ENCODE measurements around the gene MTMR6.
"Not testable (repeated sequence)": the region's sequence is repeated elsewhere in the genome, so short reads cannot be mapped to it uniquely, and the experiment has no call there.

The MTMR6 gene

DNA sequence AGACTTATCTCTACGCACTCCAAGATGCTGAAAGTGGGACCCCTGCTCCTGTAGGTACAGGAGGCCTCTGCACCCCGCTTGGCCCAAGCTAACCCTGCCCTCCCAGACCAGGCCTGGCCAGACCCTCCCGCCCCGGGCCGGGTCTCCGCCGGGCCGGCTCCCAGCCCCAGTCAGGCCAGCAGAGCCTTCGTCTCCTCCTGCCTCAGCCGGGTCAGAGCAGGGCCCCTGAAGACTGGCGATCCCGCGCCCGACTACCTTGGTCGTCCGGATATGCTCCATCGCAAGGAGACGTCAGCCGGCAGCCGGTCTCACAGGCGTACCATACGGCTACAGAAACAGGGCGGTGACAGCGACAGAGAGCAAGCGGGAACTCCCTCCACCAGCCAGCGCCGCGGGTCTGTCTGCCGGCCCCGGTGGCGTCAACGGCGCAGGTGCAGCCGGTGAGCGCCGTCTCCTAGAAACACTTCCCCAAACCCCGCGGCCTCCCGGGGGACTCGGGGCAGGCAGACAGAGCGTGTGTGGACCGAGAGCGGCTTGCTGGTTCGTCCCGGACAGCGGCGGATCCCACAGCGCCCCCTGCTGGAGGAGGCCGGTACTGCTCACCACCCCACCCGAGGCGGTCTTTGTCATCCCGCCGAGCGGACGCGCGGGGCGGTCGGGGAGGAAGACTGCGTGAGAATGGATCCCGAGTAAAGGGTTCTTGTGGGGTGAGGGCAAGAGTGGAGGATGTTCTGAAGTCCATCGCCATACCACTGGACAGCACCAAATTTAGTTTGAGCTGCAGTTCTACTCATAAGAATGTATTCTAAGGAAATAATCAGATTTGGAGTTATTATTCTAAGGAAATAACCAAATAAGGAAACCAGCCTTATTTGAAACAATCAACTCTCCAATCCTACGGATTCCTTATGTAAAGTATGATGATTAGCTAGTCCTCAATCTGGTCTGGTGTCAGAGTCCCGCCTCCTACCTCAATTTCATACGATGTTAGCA is at the start of gene MTMR6:
Gene MTMR6 (minus strand): TSS at position 520 of the 993 bp plus-strand sequence. CDS start 241 bp downstream, at position 279.
- peak; percentile 45 for DNase-seq

DNA sequence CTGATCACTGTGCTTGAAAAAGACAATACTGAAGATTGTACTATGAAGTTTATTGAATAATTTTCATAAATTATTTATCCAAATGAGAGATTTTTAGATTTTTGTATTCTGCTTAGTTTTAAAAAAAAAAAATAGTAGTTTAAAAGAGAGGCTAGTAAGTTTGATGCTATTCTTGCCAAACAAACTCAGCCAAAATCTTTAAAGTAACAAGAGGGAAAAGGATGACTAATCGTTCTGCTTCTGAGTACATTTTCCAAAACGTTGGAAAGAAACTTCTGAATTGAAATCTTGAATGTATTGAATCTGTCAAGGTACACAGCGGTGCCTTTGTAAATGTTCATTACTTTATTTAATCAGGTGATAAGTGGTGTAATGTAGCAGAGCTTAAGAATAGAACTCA is 48.6 kb upstream of the MTMR6 start:
- DNase-seq = no peak

DNA sequence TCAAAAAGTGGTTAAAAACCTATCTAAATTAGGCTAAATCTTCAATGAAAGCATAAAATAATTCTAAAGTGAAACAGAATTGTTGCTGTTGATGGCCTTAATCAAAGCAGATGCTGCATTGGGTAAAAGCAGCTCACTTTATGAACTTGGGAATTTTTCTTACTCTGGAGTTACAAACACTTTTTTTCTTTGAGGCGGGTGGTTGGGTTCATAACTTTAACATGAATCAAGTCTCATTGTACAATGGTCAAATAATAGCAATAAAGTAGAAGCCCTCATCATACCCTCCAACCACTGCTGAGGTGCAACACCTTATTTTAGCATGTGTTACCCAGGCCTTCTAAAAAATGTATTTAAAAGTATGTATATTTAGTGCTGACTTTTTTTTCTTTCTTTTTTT is 43.3 kb upstream of the MTMR6 start:
- DNase-seq = no peak

DNA sequence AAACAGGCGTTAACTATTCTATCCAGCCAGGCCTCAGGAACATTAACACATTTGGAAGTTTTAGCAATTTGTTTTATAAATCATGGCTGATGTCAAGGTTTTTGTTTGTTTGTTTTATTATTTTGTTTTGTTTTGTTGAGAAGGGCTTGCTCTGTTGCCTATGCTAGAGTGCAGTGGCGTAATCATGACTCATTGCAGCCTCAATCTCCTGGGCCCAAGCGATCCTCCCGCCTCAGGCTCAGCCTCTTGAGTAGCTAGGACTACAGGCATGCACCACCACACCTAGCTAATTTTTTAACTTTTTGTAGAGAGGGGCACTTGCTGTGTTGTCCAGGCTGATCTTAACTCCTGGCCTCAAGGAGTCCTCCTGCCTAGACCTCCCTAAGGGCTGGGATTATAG is 42.4 kb upstream of the MTMR6 start:
- DNase-seq = no peak

DNA sequence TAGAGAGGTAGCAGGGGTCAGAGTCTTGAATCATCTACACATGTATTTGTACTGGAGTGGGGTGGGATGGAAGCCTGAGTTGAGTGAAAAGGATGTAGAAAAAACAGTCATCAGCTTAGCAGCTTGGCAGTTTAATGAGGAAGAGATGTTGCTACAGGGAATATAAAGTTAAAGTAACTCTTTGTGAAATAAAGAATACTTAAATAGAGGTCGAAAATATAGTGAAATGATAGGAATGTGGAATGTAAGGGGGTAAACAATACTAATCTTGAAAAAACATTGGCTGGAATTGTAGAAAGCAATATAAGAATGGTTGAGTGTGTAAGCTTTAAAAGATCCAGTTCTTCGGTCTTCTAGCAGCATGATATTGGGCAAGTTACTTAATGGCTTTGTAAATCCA is 36.8 kb upstream of the MTMR6 start:
- no peak for DNase-seq

DNA sequence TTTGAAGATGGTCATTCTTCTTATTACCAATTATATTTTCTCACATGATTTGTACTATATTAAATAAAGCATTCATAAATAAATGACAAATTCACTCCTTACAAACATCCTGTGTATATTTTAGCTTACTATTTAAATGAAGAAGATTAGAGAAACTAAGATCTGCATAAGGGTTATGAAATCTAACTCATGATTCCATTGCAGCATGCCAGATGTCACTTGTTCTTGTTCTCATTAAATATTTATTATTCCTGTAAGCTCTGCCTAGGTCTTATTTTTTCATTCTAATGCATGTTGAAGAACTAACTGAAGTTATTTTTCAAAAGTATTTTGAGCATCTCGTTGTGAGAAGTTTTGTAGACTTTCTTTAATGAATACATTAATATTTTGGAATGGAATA is 32.5 kb upstream of the MTMR6 start:
- no peak for DNase-seq

DNA sequence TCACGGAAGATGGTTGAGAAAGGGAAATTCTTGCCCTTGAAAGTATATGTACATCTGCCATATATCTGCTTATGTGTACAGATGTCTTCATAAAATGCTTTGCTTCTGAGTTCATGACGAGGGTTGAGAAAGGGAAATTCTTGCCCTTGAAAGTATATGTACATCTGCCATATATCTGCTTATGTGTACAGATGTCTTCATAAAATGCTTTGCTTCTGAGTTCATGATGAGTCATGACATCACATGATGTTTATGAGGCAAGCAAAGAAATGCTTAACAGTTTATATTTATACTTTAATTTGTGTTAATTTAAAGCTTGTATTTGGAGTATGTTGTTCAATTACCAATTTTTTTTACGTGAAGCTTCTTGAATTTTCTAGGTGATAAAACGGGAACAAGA is 31.7 kb upstream of the MTMR6 start:
- DNase-seq = not testable (repeated sequence)

DNA sequence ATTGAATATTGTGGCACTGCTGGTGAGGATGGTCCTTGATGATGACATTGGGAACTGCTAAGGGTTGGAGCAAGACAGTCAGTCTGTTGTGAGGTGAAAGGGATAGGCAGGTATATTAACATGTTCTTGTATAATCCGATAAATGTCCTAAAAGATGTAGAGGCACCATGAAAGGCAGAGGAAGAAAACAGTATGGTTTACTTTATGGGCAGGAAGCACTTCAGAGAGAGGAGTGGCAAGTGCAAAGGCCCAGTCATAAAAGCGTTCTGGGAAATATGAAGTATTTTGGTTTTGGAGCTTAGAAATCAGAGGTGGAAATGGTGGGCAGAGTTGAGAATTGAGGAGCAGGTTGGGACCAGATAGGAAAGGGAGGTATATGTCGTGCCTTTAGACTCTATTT is 23.6 kb upstream of the MTMR6 start:
- DNase-seq = no peak

DNA sequence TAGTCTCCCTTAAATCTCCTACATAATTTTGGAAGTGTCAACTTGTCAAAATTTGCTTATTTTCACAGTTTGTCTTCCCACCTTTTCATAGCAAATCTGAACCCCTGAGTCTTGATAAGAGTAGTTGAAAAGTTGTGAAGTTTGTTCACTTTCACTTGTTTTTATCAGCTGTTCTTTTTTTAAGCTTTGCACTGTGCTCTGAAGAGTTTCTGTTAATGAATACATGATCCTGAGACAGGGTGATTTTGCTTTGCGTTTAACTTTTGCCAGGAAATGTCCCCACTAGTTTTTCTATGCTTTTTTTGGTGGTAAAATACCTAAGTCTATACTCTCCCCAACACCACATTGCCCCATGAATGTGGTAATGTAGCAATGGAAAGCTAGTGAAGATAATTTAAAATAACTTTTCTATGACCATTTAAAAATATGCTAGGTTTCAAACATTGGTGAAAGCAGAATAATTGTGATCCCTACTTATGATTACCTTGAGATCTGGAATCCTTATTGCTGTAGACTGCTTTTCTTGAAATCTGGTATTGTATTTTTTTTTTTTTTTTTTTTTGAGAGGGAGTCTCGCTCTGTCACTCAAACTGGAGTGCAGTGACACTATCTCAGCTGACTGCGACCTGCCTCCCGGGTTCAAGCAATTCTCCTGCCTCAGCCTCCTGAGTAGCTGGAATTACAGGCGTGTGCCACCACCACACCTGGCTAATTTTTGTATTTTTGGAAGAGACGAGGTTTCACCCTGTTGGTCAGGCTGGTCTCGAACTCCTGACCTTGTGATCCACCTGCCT is 19.6 kb upstream of the MTMR6 start:
- DNase-seq = no peak

DNA sequence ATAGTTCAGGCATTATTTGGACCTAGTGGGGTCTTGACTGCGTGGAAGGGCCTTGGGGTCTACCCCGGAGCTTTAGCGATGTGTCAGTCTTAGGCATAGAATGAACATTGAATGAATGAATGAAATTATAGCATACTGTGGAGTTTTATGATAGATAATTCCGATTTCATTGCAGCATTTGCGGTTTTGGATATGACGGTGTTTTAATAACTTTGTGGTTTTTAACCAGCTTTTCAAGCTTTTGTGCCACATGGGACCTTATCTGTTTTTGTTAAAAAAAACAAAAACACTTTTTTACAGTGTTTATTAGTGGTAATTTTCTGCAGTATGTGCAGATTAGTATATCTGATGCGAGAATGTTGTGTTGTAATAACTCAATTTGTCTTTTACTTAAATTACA is 14.8 kb upstream of the MTMR6 start:
- no peak for DNase-seq

DNA sequence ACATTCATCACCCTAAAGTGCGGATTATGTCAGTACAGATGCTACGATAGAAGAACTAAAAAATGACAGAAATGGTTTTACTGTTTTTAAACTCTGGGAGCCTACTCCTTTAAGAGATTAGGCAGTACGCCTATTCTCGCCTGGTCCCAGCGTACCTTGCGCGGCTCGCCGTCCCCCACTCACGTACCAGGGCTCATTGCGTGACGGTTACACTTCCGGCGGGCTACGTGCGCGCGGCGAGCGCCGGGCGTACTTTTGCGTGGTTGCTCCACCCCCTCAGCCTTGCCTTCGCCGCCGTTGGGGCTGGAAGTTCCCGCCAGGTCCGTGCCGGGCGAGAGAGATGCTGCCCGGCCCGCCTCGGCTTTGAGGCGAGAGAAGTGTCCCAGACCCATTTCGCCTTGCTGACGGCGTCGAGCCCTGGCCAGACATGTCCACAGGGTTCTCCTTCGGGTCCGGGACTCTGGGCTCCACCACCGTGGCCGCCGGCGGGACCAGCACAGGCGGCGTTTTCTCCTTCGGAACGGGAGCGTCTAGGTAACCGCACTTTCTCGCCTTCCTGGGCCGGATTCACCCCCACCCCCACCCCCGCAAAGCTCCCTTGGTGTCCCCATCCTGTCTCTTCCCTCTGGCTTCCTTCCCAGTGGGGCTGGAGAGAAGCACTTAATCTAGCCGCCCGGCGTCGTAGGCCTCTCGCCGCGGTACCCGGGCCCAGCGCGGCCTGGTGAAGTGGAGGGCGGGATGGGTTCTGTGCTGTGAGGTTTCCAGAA is 14.2 kb upstream of the MTMR6 start, which contains the start of gene NUP58:
Gene NUP58 (plus strand): TSS at position 279 of the 767 bp plus-strand sequence. CDS start 149 bp downstream, at position 428.
- peak; percentile 85 for DNase-seq

DNA sequence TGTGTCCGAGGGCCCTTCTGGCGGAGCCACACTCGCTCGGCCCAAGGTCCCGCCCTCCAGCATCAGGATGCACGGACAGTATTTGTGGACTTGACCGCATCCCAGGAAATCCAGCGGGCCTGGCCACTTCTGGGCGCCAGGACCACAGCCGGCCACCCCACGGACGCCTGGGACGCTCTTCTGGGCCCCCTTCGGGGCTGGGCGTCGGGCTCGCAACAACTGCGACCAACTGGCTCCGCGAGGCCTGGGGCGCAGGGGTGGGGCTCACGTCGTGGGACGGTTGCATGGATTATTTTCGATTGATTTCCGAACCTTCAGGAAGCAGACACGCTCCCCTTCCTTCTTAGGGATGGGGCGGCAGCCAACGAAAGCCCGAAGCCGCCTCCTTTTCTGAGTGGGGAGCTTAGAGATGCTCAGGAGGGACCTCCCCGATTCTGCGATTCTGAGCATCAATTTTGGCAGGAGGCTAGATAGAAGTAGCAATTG is 13.6 kb upstream of the MTMR6 start:
- no peak for DNase-seq

DNA sequence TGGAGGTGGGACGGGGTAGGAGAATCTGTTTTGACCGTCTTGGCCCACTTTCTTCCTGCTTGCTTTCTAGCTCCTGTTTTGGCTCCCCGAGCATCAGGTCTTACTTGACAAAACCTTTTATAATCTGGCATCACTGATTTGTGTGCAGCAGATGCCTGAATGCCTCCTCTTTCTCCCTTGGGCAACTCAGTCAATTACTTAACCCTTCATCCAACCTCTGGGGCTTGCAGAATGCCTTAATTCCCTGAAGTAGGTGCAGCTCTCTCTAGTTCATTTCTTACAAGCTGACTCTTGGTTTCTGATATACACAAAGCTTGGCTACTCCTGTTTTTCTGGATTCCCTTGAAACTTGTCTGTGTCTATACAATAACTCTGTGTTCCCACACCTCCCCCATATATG is 8.4 kb upstream of the MTMR6 start:
- DNase-seq = no peak

DNA sequence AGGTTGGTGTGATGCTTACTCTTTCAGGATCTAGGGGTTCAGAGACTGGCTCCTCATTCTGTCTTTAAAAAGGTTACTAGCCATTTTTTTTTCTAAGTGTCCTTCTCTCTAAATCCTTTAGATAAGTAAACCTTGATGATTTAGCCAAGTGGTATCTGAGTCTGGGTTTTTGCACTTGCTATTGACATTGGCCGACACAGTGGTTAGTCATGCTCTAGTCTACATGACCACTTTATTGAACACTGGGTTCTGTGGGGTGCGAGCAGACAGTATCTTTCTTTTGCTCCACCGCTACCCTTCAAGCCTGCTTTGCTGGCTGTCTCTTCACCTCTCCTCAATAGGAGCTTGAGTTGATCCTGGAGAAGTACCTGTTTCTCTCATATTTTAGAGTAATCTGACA is 7.9 kb upstream of the MTMR6 start:
- no peak for DNase-seq

DNA sequence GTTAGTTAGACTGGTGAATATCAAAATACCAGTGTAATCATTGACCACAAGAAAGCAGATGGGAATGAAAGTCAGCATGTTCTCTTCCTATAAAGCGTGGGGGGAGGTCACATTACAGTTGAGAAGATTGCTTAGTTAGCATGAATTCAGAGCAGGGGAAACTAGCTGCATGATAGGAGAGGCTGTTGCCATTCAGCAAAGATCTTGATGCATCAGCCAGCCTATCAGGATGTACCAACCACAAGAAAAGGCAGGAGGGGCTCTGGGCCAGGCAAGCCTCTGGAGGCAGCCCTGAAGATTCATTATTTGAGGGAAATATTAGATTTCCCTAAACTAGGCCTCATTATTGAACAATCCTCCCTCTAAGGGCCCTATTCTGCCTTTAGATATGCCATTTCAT is 5.0 kb upstream of the MTMR6 start:
- no peak for DNase-seq

DNA sequence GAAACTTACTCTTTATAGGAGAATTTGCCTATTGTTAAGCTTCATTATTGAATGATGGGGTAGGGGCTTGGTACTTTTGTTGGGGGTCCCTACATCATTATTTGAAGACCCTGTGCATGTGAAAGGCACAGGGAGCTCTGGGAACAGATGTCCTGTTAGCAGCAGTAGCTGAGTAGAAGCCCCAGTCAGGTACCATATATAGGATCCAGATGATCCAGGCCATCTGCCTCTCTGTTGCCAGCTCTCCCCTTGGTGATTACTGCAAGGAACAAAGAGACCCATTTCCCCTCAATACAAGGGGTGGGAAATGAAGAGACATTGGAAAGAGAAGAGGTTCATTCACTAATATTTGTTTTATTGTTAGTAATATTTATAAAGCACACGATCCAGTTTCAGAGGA is 4.4 kb upstream of the MTMR6 start:
- no peak for DNase-seq

DNA sequence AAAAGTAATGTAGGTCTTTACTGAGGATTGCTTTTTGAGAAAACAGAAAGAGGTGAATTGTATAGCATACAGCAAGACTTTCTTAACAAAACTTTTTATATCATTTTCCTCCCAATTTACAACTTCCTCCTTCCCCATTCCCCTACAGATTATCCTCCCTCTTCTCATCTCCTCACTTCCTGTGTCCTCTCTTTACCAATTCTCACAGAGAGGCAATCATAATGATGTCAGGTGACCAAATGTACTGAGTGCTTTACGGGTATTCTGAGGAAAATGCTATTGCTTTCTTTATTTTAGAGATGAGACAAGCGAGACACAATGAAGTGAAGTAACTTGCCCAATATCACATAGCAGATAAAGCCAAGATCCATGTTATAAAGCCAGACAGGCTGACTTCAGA is 1.7 kb upstream of the MTMR6 start:
- no peak for DNase-seq

DNA sequence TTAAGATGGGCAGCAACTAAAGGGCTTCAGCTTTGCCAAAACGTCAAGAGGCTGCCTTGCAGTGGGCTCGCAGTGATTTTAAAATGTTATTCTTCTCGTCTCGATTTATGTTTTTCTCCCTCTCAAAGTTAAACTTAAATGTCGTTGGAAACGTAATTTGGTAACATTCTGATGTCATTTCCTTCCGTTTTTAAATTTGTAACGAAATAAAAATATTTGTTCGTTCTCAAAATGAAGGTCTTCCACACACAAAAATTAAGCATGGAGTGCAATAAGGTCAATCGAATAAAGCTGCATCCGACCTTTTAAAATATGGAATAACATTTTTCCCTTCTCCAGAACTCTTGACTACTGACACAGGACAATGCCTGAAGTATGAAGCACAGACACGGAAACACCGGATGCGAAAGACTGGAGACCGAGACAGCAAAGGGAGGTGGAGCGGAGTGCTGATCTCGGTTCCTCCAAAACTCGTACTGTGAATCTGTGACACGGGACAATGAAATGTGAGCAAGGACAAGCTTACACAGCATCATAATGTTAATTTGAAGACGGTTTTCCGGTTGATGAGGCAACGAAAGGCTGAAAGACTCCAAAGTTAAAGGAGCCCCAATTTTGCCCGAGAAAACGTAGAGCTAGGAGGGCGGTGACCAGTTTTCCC is 850 bp downstream of the MTMR6 start:
- no peak for DNase-seq

DNA sequence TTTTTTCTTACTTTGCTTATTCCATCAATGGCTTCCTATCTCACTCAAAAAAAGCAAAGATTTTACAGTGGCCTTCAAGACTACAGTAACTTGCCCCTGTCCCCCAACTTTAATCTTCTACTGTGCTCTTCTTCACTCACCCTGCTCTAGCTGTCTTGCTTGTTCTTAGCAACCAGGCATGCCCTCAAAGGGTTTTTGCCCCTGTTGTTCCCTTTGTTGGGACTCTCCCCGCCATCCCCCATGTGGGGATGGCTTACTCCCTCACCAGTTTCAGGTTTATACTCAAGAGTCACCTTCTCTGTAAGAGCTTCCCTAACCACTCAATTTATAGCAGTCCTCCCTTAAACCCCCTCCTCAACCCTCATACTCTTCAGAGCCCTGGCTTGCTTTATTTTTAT is 5.4 kb downstream of the MTMR6 start:
- DNase-seq = no peak

DNA sequence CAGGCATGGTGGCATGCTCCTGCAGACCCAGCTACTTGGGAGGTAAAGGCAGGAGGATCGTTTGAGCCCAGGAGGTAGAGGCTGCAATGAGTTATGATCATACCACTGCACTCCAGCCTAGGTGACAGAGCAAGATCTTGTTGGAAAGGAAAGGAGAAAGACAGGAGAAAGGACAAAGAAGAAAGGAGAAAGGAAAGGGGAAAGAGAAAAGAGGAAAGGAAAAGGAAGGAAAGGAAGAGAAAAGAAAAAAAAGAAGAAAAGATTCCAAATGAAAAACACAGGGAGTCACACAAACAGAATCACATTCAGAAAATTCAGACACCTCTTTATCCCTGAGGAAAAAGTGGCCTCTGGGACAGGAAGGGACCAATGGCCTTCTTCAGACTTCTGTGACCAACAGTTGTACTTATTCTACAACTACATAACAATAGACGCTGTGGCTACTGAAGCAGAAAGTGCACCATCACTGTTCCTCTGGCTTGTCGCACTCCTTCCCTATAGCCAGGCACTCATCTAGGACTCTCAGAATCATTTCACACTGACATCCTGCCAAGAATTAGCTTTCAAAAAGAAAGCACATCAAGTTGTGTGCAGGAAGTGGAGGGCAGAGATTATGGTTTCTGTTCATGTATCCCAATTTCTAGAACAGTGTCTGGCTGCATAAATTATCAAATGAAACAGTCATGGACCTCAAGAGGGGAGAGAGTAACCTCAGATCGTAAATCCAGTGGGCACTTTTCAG is 5.9 kb downstream of the MTMR6 start:
- DNase-seq = no peak

DNA sequence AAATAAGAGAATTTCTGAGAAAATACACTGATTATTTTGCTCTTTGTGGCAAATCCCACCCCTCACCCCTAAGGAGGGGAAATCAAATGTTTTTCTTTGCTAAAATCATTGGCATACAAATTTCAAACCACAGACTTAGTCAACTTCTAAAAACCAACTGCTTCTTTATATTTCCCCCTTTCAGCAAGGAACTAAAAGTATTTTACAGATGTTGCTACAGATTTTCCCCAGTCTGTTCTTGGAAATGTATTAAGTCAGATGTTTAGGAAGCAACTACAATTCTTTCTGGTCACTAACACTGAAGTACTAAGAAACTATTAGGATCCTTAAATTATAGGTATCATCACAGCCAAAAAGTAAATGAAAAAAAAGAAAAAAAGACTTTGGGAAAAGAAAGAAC is 6.9 kb downstream of the MTMR6 start:
- DNase-seq = no peak

DNA sequence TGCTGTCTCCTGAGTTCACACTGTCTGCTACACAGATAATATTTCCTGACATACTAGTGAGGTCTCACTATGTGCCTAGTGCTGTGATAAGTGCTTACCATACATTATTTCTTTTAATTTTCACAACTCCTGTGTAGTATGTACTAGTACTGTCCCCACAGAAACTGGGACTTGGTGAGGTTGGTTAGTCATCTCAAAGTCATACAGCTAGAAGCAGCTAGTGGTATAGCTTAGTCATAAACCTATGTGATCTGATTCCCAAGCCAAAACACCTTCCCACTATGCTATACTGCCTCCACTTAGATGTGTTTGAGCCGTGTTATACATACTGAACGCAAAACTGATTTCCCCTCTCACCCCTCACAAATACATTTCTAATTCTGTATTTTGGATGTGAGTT is 10.5 kb downstream of the MTMR6 start:
- no peak for DNase-seq

Data from NCI-H510A (cell line).